ENCODE data around the gene BCL2L2.
A peak's percentile ranks its signal among the peaks of the same experiment; 100 is the strongest.
"Not testable (repeated sequence)": the region's sequence is repeated elsewhere in the genome, so short reads cannot be mapped to it uniquely, and the experiment has no call there.

Gene BCL2L2, protein sequence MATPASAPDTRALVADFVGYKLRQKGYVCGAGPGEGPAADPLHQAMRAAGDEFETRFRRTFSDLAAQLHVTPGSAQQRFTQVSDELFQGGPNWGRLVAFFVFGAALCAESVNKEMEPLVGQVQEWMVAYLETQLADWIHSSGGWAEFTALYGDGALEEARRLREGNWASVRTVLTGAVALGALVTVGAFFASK

DNA sequence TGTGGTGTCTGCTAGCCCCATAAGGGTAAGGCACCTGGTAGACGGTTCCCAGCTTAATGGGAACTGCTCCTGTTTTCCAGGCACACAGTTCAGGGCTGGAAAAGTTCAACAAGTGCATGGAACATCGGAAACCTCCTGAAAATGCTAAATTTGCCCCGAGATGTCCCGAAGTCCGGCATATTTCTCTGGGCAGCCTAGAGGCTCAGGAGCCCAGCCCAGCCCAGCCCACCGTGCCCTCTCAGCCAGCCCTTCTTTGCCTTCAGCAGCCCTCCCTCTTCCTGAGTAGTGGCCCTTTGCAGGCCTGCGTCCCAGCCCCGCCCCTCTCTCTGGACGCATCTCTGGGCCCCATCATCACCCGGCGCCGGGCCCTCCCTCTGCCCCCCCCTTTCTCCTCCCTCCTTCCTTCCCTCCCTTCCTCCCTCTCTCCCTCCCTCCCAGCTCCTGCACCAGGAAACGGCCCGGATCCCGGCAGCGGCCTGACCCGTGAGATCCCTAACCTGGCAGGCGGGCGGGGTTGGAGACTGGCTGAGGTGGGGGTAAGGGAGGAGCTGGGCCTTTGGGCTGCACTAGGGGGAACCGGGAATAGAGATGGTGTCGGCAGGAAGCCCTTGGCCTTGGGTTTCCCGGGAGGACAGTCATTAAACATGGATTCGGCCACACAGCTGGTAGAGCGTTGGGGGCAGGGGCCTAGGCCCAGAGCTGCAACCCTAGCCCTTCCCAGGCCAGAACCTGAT, at the start of gene BCL2L2:
TSS of gene BCL2L2 (plus strand) at position 422 of the 734 bp plus-strand sequence. CDS start 935 bp downstream, outside the sequence.
- TF ChIP-seq, protein P1, sequence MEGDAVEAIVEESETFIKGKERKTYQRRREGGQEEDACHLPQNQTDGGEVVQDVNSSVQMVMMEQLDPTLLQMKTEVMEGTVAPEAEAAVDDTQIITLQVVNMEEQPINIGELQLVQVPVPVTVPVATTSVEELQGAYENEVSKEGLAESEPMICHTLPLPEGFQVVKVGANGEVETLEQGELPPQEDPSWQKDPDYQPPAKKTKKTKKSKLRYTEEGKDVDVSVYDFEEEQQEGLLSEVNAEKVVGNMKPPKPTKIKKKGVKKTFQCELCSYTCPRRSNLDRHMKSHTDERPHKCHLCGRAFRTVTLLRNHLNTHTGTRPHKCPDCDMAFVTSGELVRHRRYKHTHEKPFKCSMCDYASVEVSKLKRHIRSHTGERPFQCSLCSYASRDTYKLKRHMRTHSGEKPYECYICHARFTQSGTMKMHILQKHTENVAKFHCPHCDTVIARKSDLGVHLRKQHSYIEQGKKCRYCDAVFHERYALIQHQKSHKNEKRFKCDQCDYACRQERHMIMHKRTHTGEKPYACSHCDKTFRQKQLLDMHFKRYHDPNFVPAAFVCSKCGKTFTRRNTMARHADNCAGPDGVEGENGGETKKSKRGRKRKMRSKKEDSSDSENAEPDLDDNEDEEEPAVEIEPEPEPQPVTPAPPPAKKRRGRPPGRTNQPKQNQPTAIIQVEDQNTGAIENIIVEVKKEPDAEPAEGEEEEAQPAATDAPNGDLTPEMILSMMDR (IDR thresholded peaks at IDR 0.05; ENCODE audit: control insufficient read depth, insufficient read depth, low read depth, low read length, missing control alignments), result no peak
- DNase-seq (ENCODE audit: low read depth), result no peak
- H3K4me3 ChIP-seq (ENCODE audit: control insufficient read depth, low read depth, low read length), result peak within 1 kb of the TSS; percentile 72

DNA sequence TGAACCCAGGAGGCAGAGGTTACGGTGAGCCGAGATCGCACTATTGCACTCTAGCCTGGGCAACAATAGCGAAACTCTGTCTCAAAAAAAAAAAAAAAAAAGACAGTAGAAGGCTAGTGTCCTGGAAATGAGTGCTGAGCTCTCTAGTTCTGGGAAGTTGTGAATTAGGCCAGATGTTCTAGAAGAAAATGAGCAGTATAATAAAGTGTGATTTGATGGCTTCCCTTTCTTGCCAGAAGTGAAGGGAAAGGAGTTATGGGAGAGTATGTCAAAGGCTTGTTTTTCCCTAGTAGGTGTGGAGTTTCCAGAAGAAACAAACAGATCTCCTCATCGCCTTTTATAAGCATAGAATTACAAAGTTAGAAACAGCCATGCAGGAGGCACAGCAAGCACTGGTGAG, 48.4 kb upstream of the BCL2L2 start:
- TF ChIP-seq, protein P1 (IDR thresholded peaks at IDR 0.05; ENCODE audit: control insufficient read depth, insufficient read depth, low read depth, low read length, missing control alignments), result no peak
- no peak overlapping the region for H3K4me3 ChIP-seq (ENCODE audit: control insufficient read depth, low read depth, low read length)
- no peak for DNase-seq (ENCODE audit: low read depth)

DNA sequence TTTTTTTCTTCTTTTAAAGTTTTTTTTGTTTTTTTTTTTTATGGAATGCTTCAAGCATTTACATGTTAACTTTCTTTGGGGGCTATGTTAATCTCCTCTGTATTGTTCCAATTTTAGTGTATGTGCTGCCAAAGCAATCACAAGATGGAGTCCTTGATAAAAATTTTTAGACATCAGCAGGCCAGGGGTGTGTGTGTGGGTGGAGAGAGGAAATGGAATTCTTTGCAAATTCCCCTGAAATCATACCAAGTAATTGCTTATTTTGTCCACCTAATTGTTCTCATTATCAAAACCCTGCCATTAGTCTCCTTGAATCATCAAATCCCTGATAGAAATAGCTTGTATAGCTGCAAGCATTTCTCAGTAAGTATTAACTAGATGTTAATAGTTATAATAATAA, 47.2 kb upstream of the BCL2L2 start:
- no peak for DNase-seq (ENCODE audit: low read depth)
- no peak overlapping the region for H3K4me3 ChIP-seq (ENCODE audit: control insufficient read depth, low read depth, low read length)
- TF ChIP-seq, protein P1 (IDR thresholded peaks at IDR 0.05; ENCODE audit: control insufficient read depth, insufficient read depth, low read depth, low read length, missing control alignments), result no peak

DNA sequence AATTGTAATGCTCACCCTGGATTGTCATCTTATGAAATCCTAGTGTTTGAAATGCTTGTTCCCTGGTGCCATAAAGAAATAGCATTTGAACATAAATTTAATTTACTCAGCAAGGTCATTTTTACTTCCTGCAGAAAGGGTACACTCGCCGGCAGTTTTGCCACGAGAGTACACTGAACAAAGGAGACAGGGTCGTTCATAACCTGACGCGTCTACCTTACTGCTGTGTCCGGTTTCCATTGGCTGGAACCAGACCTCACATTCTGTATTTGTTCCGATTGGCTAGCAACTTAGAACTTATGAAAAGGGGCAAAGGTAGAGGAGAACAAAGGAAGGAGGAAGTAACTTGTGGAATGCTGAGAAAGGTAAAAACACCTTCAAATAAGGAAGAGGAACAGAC, 45.8 kb upstream of the BCL2L2 start:
- H3K4me3 ChIP-seq (ENCODE audit: control insufficient read depth, low read depth, low read length); DNase-seq (ENCODE audit: low read depth): not testable (repeated sequence)

DNA sequence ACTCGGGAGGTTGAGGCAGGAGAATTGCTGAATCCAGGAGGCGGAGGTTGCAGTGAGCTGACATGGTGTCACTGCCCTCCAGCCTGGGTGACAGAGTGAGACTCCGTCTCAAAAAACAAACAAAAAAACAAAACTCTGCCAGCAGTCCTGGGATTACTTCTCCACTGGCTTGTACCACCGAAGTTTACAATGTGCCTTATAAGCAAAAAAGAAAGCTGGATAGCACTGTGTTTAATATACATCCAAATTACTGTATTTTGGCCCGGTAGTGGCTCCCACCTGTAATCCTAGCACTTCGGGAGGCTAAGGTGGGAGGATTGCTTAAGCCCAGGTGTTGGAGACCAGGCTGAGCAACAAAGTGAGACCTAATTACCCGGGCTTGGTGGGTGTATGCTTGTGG, 37.4 kb upstream of the BCL2L2 start:
- no peak for DNase-seq (ENCODE audit: low read depth)
- H3K4me3 ChIP-seq (ENCODE audit: control insufficient read depth, low read depth, low read length), result no peak overlapping the region
- TF ChIP-seq, protein P1 (IDR thresholded peaks at IDR 0.05; ENCODE audit: control insufficient read depth, insufficient read depth, low read depth, low read length, missing control alignments), result no peak

DNA sequence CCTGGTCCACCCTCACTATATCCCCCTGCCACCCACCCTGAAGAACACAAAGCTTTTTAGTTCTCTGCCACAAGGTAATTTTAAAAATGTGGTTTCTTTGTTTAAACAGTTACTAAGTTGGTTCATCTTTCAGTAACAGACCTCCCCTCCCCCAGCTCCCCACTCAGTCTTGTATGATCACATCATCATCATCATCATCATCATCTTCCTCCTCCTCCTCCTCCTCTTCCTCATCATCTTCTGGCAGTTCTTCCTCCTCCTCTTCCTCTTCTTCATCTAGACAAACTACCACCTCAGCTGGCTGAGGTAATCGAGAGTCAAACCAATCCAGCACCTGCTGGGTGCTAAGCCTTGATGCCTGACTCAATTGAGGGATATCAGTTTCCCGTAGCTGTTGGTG, 31.2 kb upstream of the BCL2L2 start:
- DNase-seq (ENCODE audit: low read depth), result no peak
- no peak overlapping the region for H3K4me3 ChIP-seq (ENCODE audit: control insufficient read depth, low read depth, low read length)
- TF ChIP-seq, protein P1 (IDR thresholded peaks at IDR 0.05; ENCODE audit: control insufficient read depth, insufficient read depth, low read depth, low read length, missing control alignments), result no peak

DNA sequence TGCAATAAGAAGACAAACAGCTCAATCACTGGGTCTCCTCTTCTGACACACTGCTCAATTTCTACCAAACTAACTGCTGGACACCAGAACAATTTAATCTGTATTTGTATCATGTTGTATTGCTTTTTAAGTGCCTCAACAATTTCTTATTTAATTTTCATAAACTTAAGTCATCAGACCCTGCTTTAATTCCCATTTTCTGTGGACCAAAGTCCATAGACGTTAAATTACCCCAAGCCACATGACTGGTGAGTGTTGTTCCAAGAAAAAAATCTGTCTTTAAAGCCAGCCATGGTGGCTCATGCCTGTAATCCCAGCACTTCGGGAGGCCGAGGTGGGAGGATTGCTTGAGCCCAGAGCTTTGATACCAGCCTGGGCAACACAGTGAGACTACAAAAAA, 29.4 kb upstream of the BCL2L2 start:
- TF ChIP-seq, protein P1 (IDR thresholded peaks at IDR 0.05; ENCODE audit: control insufficient read depth, insufficient read depth, low read depth, low read length, missing control alignments), result no peak
- no peak overlapping the region for H3K4me3 ChIP-seq (ENCODE audit: control insufficient read depth, low read depth, low read length)
- no peak for DNase-seq (ENCODE audit: low read depth)

DNA sequence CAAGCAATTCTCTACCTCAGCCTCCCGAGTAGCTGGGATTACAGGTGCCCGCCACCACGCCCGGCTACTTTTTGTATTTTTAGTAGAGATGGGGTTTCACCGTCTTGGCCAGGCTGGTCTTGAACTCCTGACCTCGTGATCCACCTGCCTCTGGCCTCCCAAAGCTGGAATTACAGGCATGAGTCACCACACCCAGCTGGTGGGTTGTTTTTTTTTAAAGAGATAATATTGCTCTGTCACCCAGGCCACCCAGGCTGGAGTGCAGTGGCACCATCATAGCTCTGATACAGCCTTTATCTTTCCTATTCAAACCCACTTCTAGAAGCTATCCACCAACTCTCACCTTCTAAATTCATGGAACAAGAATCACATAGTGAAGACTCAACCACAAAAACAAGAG, 28.7 kb upstream of the BCL2L2 start:
- not testable (repeated sequence) for DNase-seq (ENCODE audit: low read depth); H3K4me3 ChIP-seq (ENCODE audit: control insufficient read depth, low read depth, low read length)
